WTC11 (cell line): ENCODE data around the gene UQCC3.

ENCODE experiments used
- CTCF ChIP-seq: fragments of 200-600 bp; IDR thresholded peaks from 2 replicates; pipeline ENCODE4 v1.8.0; 2022; ENCODE audit warnings: antibody characterized with exemption
- E2F1 ChIP-seq: sonication (generic); formaldehyde crosslinking; IDR thresholded peaks from 2 replicates; pipeline ENCODE4 v1.8.0; 2022; ENCODE audit warnings: mild to moderate bottlenecking, missing genetic modification reagents
- ELF4 ChIP-seq: sonication (generic); formaldehyde crosslinking; IDR thresholded peaks from 2 replicates; pipeline ENCODE4 v1.8.1; 2022; ENCODE audit warnings: low read depth, mild to moderate bottlenecking, moderate library complexity, missing genetic modification reagents
- FOXK1 ChIP-seq: sonication (generic); formaldehyde crosslinking; IDR thresholded peaks from 2 replicates; pipeline ENCODE4 v1.8.0; 2022; ENCODE audit warnings: mild to moderate bottlenecking, moderate library complexity, missing genetic modification reagents
- IRF2 ChIP-seq: sonication (generic); formaldehyde crosslinking; IDR thresholded peaks from 2 replicates; pipeline ENCODE4 v1.8.0; 2022; ENCODE audit warnings: low read depth, missing genetic modification reagents, borderline replicate concordance
- MAX ChIP-seq: sonication (generic); formaldehyde crosslinking; IDR thresholded peaks from 2 replicates; pipeline ENCODE4 v1.8.0; 2022; ENCODE audit warnings: mild to moderate bottlenecking, missing genetic modification reagents
- NR1H2 ChIP-seq: sonication (generic); formaldehyde crosslinking; IDR thresholded peaks from 2 replicates; pipeline ENCODE4 v1.9.0; 2021; ENCODE audit warnings: mild to moderate bottlenecking, moderate library complexity, missing genetic modification reagents
- PREB ChIP-seq: sonication (generic); formaldehyde crosslinking; IDR thresholded peaks from 2 replicates; pipeline ENCODE4 v1.8.1; 2022; ENCODE audit warnings: mild to moderate bottlenecking, missing genetic modification reagents, moderate library complexity, borderline replicate concordance
- RELA ChIP-seq: sonication (generic); formaldehyde crosslinking; IDR thresholded peaks from 2 replicates; pipeline ENCODE4 v1.8.1; 2022; ENCODE audit warnings: missing genetic modification reagents, mild to moderate bottlenecking, borderline replicate concordance
- SOX15 ChIP-seq: fragments of 250-450 bp; sonication (Bioruptor Pico); IDR thresholded peaks from 2 replicates; pipeline ENCODE4 v1.9.0; 2021; ENCODE audit warnings: mild to moderate bottlenecking
- USF2 ChIP-seq: sonication (generic); formaldehyde crosslinking; IDR thresholded peaks from 2 replicates; pipeline ENCODE4 v1.8.1; 2023; ENCODE audit warnings: mild to moderate bottlenecking, missing genetic modification reagents, moderate library complexity
- ZBTB21 ChIP-seq: sonication (generic); formaldehyde crosslinking; IDR thresholded peaks from 2 replicates; pipeline ENCODE4 v1.8.1; 2023; ENCODE audit warnings: mild to moderate bottlenecking, missing genetic modification reagents, borderline replicate concordance
- ZNF121 ChIP-seq: sonication (generic); formaldehyde crosslinking; IDR thresholded peaks from 2 replicates; pipeline ENCODE4 v1.8.0; 2023; ENCODE audit warnings: missing genetic modification reagents
- ZNF138 ChIP-seq: sonication (generic); formaldehyde crosslinking; conservative IDR thresholded peaks from 2 replicates; pipeline ENCODE4 v1.8.1; 2022; ENCODE audit warnings: mild to moderate bottlenecking, moderate library complexity, missing genetic modification reagents

GRCh38 chr11:62708793-62709192, 37.3 kb downstream of the UQCC3 start:
- no peak for TF ChIP-seq CTCF
- TF ChIP-seq ELF4 (CRISPR knock-in tag): no peak
- no peak for TF ChIP-seq E2F1 (CRISPR knock-in tag)
- TF ChIP-seq ZNF121 (CRISPR knock-in tag): no peak
- no peak for TF ChIP-seq ZBTB21 (CRISPR knock-in tag)
- TF ChIP-seq SOX15 (CRISPR knock-in tag): no peak
- no peak for TF ChIP-seq IRF2 (CRISPR knock-in tag)
- no peak for TF ChIP-seq NR1H2 (CRISPR knock-in tag)
- TF ChIP-seq ZNF138 (CRISPR knock-in tag): no peak
- no peak for TF ChIP-seq USF2 (CRISPR knock-in tag)
- no peak for TF ChIP-seq PREB (CRISPR knock-in tag)
- TF ChIP-seq MAX: no peak
- TF ChIP-seq RELA (CRISPR knock-in tag): no peak
- no peak for TF ChIP-seq FOXK1 (CRISPR knock-in tag)
